GM19099 (cell line): ENCODE data around the gene BCAS3.

Source experiments
- POLR2A ChIP-seq: IDR thresholded peaks from 3 replicates; pipeline ENCODE4 v1.6.1; 2011; ENCODE audit warnings: low read depth; ENCODE audit not compliant: insufficient read length; ENCODE audit errors: extremely low read depth

Gene BCAS3

GRCh38 chr17:61399131-61400065, 721.7 kb downstream of the BCAS3 start, which contains the start of gene TBX2:
TBX2 (plus strand) TSS chr17:61399843; CDS start chr17:61400177, 334 bp downstream.
- no peak for TF ChIP-seq POLR2A

GRCh38 chr17:61400066-61400716, 722.5 kb downstream of the BCAS3 start:
- no peak for TF ChIP-seq POLR2A

DNA sequence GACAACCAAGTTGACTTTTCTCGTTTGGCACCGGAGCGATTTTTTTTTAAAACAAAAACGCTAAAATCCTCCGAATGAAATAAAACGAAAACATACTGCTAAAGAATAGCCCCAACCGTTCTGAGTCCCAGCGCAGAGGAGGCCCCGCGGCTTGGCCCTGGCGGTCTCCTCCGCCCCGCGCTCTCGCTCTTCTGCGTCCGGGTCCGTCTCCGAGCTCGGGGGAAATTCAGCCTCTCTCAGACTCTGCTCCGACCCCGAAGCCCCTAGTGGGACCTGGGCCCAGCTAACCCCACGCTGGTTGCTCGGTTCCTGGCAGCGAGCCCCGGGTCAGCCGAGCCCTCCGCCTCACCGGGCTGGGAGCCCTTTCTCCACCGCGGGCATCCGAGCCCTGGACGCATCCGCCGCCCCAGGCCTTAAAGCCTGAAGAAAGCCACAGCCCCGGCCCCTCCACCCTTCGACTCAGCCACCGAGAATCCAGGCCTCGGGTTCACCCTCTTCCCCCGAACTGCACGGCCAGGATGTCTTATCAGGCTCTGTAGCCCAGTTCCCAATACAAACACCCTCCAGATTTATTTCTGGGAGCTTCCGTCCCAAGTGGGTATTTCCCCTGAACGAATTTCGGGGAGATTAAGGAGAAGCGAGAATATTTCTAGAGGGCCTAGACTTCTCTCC, 723.2 kb downstream of the BCAS3 start:
- no peak for TF ChIP-seq POLR2A

- TF ChIP-seq POLR2A: no peak
Observed at GRCh38 chr17:61401389-61402072, 723.9 kb downstream of the BCAS3 start.

GRCh38 chr17:61402073-61402541, 724.5 kb downstream of the BCAS3 start:
- no peak for TF ChIP-seq POLR2A

- no peak for TF ChIP-seq POLR2A
Observed at GRCh38 chr17:61402978-61403800, 725.5 kb downstream of the BCAS3 start.

DNA sequence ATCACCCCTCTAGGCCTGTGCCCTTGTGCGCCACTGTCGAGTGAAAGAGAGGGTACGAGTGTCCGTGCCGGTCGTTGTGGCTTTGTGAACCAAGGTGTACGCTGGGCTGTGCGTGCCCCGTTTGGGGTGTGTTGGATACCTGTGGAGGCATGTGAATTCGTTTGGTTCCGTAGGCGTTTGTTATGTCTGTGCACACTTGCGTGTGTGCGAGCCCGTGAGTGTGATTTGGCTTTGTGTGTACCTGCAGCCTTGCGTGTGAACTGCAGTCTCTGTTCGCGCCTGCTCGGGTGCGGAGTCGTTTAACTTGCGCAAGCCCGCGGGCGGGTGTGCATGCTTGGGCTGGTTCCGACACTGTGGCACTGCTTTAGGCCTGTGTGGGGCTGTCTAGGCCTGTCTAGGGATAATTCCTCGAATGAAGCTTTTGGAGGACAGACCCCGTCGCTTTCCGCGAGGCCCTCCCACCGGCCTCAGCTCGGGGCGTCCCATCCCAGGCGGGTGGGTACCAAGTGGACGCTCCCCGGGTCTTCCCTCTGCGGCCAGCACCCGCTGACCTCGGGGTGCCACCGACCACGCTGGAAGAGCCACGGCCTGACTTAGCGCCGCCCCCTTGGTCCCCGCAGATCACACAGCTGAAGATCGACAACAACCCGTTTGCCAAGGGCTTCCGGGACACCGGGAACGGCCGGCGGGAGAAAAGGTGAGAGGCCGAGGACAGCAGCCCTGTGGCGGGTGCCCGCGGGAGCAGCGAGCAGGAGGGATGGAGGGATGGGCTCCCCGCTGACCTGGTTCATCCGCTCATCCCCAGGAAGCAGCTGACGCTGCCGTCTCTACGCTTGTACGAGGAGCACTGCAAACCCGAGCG, 726.4 kb downstream of the BCAS3 start:
- TF ChIP-seq POLR2A: no peak

DNA sequence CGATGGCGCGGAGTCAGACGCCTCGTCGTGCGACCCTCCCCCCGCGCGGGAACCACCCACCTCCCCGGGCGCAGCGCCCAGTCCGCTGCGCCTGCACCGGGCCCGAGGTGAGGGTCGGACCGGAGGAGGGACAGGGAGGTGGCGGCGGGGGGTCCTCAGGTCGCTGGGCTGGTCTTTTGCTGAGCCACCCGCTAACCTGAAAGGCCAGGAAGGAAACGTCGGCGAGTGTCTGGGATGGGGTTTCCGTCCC, 726.9 kb downstream of the BCAS3 start:
- no peak for TF ChIP-seq POLR2A

DNA sequence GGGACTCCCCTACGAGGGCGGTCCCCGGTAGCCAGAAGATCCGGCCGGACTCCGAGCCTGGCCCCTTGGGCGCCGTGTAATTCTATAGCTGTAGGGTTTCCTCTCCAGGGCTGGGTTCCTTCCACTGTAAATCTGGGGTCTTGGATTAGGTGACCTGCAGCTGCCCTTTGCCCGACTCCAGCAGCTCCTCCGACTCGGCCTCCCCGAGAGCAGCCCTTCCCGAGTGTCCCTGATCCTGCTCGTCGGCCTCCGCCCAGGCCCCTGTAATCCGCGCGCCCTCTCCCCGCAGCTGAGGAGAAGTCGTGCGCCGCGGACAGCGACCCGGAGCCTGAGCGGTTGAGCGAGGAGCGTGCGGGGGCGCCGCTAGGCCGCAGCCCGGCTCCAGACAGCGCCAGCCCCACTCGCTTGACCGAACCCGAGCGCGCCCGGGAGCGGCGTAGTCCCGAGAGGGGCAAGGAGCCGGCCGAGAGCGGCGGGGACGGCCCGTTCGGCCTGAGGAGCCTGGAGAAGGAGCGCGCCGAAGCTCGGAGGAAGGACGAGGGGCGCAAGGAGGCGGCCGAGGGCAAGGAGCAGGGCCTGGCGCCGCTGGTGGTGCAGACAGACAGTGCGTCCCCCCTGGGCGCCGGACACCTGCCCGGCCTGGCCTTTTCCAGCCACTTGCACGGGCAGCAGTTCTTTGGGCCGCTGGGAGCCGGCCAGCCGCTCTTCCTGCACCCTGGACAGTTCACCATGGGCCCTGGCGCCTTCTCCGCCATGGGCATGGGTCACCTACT, 727.4 kb downstream of the BCAS3 start:
- TF ChIP-seq POLR2A: no peak

DNA sequence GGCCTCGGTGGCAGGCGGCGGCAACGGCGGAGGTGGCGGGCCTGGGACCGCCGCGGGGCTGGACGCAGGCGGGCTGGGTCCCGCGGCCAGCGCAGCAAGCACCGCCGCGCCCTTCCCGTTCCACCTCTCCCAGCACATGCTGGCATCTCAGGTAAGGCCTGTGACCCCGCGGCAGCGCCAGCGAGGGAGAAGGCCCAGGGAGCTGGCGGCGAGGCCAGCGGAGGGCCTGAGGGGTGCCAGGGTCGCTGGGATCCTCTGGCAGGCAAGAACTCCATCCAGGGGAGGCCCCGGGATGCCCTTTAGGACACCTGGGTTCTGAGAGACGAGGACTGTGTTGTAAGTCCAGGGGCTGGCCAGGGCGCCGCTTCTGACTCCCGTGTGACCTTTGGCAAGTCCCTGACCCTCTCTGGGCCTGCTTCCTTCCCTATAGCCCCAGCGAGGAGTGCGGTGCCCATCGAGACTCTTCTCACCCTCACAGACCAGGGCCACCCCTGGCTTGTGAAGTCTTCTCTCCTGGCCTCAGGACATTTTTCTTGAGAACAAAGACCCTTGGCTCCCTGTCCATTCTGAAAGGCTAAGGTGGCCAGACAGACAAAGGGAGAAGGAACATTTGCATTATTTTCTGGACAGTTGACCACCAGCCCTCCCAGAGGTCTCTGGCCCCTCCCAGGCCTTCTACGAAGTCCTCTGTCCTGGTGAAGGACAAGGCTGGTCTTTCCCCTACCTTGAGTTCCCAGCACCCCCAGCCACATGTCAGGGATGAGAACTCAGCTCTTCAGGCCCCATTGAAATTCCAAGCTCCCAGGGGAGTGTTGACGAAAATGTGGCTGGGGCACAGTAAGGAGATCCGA, 728.3 kb downstream of the BCAS3 start:
- no peak for TF ChIP-seq POLR2A

DNA sequence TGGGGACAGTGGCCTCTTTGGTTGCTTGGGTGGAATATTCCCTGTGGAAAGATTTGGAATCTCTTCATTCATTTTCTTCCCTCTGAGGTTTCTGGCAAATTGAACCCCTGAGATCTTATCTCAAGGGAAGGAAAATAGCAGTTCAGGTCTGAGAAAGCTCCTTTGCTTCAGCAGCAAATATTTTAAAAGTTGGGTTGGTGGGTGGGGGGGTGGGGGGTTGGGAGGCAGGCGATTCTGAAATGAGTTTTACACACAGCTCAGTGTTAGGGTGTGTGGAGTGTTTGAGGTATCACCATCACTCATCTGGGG, 728.8 kb downstream of the BCAS3 start:
- TF ChIP-seq POLR2A: no peak
